Dermis microvascular lymphatic vessel endothelial cell (primary cell): Measurements from ENCODE around the gene VAMP7. TPM values are rescaled to one million over a fixed set of nuclear protein-coding genes. Genes with fewer than 3 reads are reported as not detected.

Experiments used
- DNase-seq, 2 donors: peaks; one replicate each; pipeline versions ENCODE4 v3.0.0 to v3.0.0-alpha.2; 2010; ENCODE audit warnings: low read depth in 2 of 2
- total RNA-seq: library from RNA; depleted of rRNA; stranded (reverse); fragments of >200 nt; gene quantifications from 2 replicates; pipeline ENCODE4 v1.2.1, GENCODE V29; 2014

Gene VAMP7
- total RNA-seq, 1 donor from 2014 or later = 37.0 TPM

DNA sequence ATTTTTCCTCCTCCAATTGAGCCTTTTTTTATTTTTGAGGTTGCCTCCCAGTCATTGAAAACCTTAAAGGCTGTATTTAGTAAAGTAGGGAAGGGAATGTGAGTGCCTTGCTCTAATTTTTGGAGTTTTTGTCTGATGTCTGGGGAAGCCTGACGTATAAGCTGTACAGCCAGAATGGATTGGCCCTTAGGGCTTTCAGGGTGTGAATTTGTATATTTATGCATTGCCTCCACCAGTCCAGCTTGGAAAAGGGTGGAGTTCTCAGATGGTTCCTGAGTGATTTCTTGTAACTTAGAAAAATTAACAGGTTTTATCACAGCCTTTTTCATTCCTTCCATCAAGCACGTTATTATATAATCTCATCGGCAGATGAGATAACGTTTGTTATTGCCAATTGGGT, 107.7 kb downstream of the VAMP7 start:
- DNase-seq = no peak

Other genes starting within 250 kb of the VAMP7 start
- gene IL9R, start 116.4 kb downstream of the VAMP7 start, total RNA-seq = under 0.01 TPM in 2 replicates